HepG2 (cell line): ENCODE results near the gene RAB36. TPM values are rescaled to one million over a fixed set of nuclear protein-coding genes. Genes with fewer than 3 reads are reported as not detected.
"Not testable (repeated sequence)": the region's sequence is repeated elsewhere in the genome, so short reads cannot be mapped to it uniquely, and the experiment has no call there.

Experiments
- ATAC-seq: fragments of 200-7000 bp; cut with Tn5 transposase; 3 replicates; pipeline ENCODE4 v1.9.1; 2020; ENCODE audit warnings: mild to moderate bottlenecking, moderate library complexity
- BruUV-seq: library from RNA; stranded (reverse); fragments of 400-500 nt; replicated peaks from 2 replicates; lab custom pipeline; 2021; lab: Mats Ljungman, UMichigan
- CTCF ChIA-PET: fragments of 300-600 bp; formaldehyde crosslinking; extraction: SDS; loops from one replicate; lab custom pipeline; 2021; ENCODE audit warnings: low total read pairs, inconsistent platforms, low intra/inter-chr PET ratio; lab: Yijun Ruan, JAX
- POLR2A ChIA-PET: fragments of 350-600 bp; sonication (Branson Sonifier 250); formaldehyde crosslinking; loops from one replicate; lab custom pipeline; 2020; ENCODE audit warnings: antibody characterized with exemption, inconsistent platforms; lab: Yijun Ruan, JAX
- DNase-seq: peaks from one replicate; pipeline ENCODE4 v3.0.0-alpha.2; 2015; ENCODE audit warnings: low spot score
- FAIRE-seq: peaks from 3 replicates; lab custom pipeline; 2011; peaks lifted over from hg19 to GRCh38; lab: Jason Lieb, UNC
- H2AFZ ChIP-seq: one replicate; pipeline ENCODE4 v1.6.1; 2011; ENCODE audit warnings: low read length, inconsistent platforms
- H3K27ac ChIP-seq: fragments of 300-600 bp; 3 replicates; pipeline ENCODE4 v1.8.0; 2011; ENCODE audit warnings: mixed run types, mild to moderate bottlenecking, mixed read lengths, low read length, inconsistent platforms; ENCODE audit not compliant: insufficient read depth; ENCODE audit errors: extremely low read length
- H3K27me3 ChIP-seq, 2 experiments: fragments of 200-600 bp in 1 of 2; 2 replicates in 1 of 2; 3 replicates in 1 of 2; pipeline versions ENCODE4 v1.6.0 to v1.8.0; 2011; ENCODE audit warnings: low read length in 2 of 2, mild to moderate bottlenecking in 2 of 2, moderate library complexity in 2 of 2, inconsistent platforms in 1 of 2; ENCODE audit not compliant: insufficient read depth in 2 of 2, control insufficient read depth in 1 of 2
- H3K36me3 ChIP-seq, 2 experiments: fragments of 200-600 bp in 1 of 2; replicated peaks in 1 of 2; 2 replicates in 1 of 2; 3 replicates in 1 of 2; pipeline versions ENCODE4 v1.5.1 to v1.8.0; 2011; ENCODE audit warnings: low read length in 2 of 2, inconsistent platforms in 1 of 2; ENCODE audit not compliant: insufficient read depth in 2 of 2, control insufficient read depth in 1 of 2
- H3K4me1 ChIP-seq: 2 replicates; pipeline ENCODE4 v1.5.1; 2012; ENCODE audit warnings: low read length, inconsistent platforms; ENCODE audit not compliant: insufficient read depth
- H3K4me2 ChIP-seq: 2 replicates; pipeline ENCODE4 v1.6.0; 2011; ENCODE audit warnings: low read depth, low read length, inconsistent platforms
- H3K4me3 ChIP-seq, 3 experiments: fragments of 200-600 bp in 1 of 3; sonication (generic), shearing (Covaris generic) in 1 of 3; replicated peaks in 1 of 3; 2 replicates each; pipeline ENCODE4 v1.5.1; 2011 to 2016; ENCODE audit warnings: low read length in 3 of 3, inconsistent platforms in 2 of 3, low read depth in 2 of 3, mild to moderate bottlenecking in 2 of 3, control low read depth in 1 of 3, mixed read lengths in 1 of 3; ENCODE audit not compliant: insufficient read depth in 1 of 3
- H3K79me2 ChIP-seq: one replicate; pipeline ENCODE4 v1.6.1; 2011; ENCODE audit warnings: low read length, inconsistent platforms; ENCODE audit not compliant: insufficient read depth
- H3K9ac ChIP-seq: 2 replicates; pipeline ENCODE4 v1.6.0; 2011; ENCODE audit warnings: mild to moderate bottlenecking, low read depth, low read length, inconsistent platforms; ENCODE audit not compliant: insufficient read depth
- H3K9me3 ChIP-seq: 2 replicates; pipeline ENCODE4 v1.5.1; 2012; ENCODE audit warnings: mild to moderate bottlenecking, low read length
- H4K20me1 ChIP-seq: 2 replicates; pipeline ENCODE4 v1.6.0; 2011; ENCODE audit warnings: inconsistent platforms, mild to moderate bottlenecking, low read length, moderate library complexity; ENCODE audit not compliant: insufficient read depth
- KLF13 ChIP-seq: sonication (generic); formaldehyde crosslinking; IDR thresholded peaks from 2 replicates; pipeline ENCODE4 v1.4.0; 2020; ENCODE audit warnings: mild to moderate bottlenecking, missing genetic modification reagents
- ZNF234 ChIP-seq: sonication (generic); formaldehyde crosslinking; conservative IDR thresholded peaks from 2 replicates; pipeline ENCODE4 v1.5.1; 2020; ENCODE audit warnings: mild to moderate bottlenecking, missing genetic modification reagents
- ZNF468 ChIP-seq: sonication (generic); formaldehyde crosslinking; IDR thresholded peaks from 2 replicates; pipeline ENCODE4 v1.8.0; 2022; ENCODE audit warnings: mild to moderate bottlenecking, moderate library complexity, missing genetic modification reagents
- WGBS: methylation state at CpG from one replicate; pipeline ENCODE4 v1.1.6; 2017; ENCODE audit warnings: low lambda C conversion rate; 5-methylcytosine and 5-hydroxymethylcytosine counted together
- in situ Hi-C: cut with HindIII; loops from 2 replicates; pipeline ENCODE4 v1.10.0; 2017; ENCODE audit warnings: low pct_unique_long_range_greater_than_20kb; ENCODE audit not compliant: extremely low pct_ligation_motif_present
- intact Hi-C: fragments of 100-400 bp; cut with micrococcal nuclease; formaldehyde crosslinking; loops from one replicate; pipeline ENCODE4 v1.10.0; 2022; ENCODE audit not compliant: unreplicated experiment
- polyA plus RNA-seq, 8 experiments: library from polyadenylated mRNA; depleted of rRNA in 3 of 8; stranded (reverse) in 7 of 8; unstranded in 1 of 8; fragments of >200 nt; fragmentation: Illumina TruSeq in 4 of 8; extraction: Trizol in 4 of 8; gene quantifications; 2 replicates each; pipeline versions ENCODE4 v1.2.1 to v1.2.3, GENCODE V29; 2011 to 2016; ENCODE audit warnings: low read depth in 4 of 8, missing spikeins in 1 of 8, mixed read lengths in 1 of 8; ENCODE audit not compliant: insufficient read depth in 1 of 8
- total RNA-seq, 5 experiments: library from RNA; depleted of rRNA; stranded (reverse); fragments of >200 nt; fragmentation: Illumina TruSeq; extraction: Trizol; gene quantifications; 2 replicates each; pipeline ENCODE4 v1.2.3, GENCODE V29; 2016; ENCODE audit warnings: low read depth in 1 of 5
- TF ChIP-seq, protein P1 (sequence below), 2 experiments: sonication (generic) in 1 of 2; formaldehyde crosslinking in 1 of 2; IDR thresholded peaks; 2 replicates each; pipeline versions ENCODE4 v1.6.1 to v1.9.0; 2014 to 2022; ENCODE audit warnings: antibody characterized with exemption in 1 of 2, borderline replicate concordance in 1 of 2, inconsistent platforms in 1 of 2, low read depth in 1 of 2, missing genetic modification reagents in 1 of 2
- TF ChIP-seq, protein P2 (sequence below): sonication (generic); formaldehyde crosslinking; IDR thresholded peaks from 2 replicates; pipeline ENCODE4 v1.8.0; 2022; ENCODE audit warnings: mild to moderate bottlenecking, missing genetic modification reagents; ENCODE audit not compliant: insufficient replicate concordance
- TF ChIP-seq, protein P3 (sequence below): sonication (generic); formaldehyde crosslinking; IDR thresholded peaks from 2 replicates; pipeline ENCODE4 v1.4.0; 2020; ENCODE audit warnings: mild to moderate bottlenecking, missing genetic modification reagents

The RAB36 gene
- total and polyA plus RNA-seq, 2 of the 13 experiments (the other 11 are each of a cell fraction or from before 2014, with no cell fraction given): 0.24 to 0.86 TPM

DNA sequence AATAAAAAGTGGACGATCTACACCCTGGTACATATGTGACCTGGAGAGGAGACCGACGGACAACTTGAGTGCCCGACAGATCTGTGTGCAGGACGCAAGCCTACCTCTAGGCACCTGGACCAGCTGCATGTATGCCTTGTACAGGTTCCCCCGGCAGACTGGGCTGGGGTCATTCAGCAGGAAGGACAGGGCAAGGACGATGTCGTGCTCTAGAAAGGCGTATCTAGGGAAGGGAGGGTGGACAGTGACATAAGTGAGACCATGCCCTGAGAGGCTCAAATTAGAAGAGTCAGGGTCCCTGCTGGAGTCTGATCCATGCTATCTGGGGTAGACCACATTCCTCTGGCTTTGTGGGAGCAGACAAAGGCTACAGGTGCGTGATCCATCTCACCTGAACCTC, 11.4 kb upstream of the RAB36 start (continued):
- TF ChIP-seq, protein P1, sequence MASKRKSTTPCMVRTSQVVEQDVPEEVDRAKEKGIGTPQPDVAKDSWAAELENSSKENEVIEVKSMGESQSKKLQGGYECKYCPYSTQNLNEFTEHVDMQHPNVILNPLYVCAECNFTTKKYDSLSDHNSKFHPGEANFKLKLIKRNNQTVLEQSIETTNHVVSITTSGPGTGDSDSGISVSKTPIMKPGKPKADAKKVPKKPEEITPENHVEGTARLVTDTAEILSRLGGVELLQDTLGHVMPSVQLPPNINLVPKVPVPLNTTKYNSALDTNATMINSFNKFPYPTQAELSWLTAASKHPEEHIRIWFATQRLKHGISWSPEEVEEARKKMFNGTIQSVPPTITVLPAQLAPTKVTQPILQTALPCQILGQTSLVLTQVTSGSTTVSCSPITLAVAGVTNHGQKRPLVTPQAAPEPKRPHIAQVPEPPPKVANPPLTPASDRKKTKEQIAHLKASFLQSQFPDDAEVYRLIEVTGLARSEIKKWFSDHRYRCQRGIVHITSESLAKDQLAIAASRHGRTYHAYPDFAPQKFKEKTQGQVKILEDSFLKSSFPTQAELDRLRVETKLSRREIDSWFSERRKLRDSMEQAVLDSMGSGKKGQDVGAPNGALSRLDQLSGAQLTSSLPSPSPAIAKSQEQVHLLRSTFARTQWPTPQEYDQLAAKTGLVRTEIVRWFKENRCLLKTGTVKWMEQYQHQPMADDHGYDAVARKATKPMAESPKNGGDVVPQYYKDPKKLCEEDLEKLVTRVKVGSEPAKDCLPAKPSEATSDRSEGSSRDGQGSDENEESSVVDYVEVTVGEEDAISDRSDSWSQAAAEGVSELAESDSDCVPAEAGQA (IDR thresholded peaks at IDR 0.05; ENCODE audit: low read depth): no peak
- TF ChIP-seq, protein P1 (CRISPR knock-in tag; IDR thresholded peaks at IDR 0.05; ENCODE audit: borderline replicate concordance): no peak
- TF ChIP-seq, protein P2, sequence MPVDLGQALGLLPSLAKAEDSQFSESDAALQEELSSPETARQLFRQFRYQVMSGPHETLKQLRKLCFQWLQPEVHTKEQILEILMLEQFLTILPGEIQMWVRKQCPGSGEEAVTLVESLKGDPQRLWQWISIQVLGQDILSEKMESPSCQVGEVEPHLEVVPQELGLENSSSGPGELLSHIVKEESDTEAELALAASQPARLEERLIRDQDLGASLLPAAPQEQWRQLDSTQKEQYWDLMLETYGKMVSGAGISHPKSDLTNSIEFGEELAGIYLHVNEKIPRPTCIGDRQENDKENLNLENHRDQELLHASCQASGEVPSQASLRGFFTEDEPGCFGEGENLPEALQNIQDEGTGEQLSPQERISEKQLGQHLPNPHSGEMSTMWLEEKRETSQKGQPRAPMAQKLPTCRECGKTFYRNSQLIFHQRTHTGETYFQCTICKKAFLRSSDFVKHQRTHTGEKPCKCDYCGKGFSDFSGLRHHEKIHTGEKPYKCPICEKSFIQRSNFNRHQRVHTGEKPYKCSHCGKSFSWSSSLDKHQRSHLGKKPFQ (CRISPR knock-in tag): no peak
- TF ChIP-seq, protein P3, sequence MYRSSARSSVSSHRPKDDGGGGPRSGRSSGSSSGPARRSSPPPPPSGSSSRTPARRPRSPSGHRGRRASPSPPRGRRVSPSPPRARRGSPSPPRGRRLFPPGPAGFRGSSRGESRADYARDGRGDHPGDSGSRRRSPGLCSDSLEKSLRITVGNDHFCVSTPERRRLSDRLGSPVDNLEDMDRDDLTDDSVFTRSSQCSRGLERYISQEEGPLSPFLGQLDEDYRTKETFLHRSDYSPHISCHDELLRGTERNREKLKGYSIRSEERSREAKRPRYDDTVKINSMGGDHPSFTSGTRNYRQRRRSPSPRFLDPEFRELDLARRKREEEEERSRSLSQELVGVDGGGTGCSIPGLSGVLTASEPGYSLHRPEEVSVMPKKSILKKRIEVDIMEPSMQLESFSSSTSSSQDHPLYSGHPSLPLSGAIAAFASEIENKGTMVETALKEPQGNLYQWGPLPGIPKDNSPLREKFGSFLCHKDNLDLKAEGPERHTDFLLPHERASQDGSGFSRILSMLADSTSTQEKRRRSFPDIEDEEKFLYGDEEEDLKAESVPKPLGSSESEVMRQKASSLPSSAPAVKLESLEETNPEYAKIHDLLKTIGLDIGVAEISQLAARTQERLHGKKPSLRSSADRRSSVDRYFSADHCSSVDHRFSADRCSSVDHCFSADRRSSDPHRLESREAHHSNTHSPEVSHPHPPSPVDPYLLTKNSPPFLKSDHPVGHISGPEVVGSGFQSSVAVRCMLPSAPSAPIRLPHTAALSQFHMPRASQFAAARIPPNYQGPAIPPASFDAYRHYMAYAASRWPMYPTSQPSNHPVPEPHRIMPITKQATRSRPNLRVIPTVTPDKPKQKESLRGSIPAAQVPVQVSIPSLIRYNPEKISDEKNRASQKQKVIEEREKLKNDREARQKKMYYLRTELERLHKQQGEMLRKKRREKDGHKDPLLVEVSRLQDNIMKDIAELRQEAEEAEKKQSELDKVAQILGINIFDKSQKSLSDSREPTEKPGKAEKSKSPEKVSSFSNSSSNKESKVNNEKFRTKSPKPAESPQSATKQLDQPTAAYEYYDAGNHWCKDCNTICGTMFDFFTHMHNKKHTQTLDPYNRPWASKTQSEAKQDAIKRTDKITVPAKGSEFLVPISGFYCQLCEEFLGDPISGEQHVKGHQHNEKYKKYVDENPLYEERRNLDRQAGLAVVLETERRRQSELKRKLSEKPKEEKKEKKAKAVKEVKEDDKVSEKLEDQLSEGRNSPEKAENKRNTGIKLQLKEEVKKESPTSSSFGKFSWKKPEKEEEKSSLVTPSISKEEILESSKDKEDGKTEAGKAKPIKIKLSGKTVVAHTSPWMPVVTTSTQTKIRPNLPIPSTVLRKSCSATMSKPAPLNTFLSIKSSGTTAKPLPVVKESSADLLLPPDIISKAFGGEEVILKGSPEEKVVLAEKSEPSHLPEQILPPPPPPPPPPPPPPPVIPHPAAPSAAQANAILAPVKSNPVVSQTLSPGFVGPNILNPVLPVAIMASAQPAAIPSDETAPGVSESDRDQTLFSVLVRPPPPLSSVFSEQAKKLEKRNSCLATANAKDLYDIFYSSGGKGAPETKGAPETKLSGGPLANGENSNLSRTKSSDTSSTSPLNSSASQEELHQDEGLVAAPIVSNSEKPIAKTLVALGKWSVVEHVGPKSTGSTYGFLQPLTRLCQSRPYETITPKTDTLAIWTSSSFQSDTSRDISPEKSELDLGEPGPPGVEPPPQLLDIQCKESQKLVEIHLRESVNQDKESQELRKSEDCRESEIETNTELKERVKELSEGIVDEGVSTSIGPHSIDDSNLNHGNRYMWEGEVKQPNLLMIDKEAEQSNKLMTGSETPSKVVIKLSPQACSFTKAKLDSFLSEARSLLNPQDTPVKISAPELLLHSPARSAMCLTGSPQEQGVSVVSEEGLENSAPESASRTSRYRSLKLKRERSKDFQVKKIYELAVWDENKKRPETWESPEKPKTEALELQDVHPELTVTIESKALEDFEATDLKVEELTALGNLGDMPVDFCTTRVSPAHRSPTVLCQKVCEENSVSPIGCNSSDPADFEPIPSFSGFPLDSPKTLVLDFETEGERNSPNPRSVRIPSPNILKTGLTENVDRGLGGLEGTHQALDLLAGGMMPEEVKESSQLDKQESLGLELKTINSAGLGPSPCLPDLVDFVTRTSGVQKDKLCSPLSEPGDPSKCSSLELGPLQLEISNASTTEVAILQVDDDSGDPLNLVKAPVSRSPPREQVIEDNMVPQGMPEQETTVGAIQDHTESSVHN (CRISPR knock-in tag): no peak
- TF ChIP-seq ZNF468 (CRISPR knock-in tag) (no peak), KLF13 (CRISPR knock-in tag) (no peak), ZNF234 (no peak)

DNA sequence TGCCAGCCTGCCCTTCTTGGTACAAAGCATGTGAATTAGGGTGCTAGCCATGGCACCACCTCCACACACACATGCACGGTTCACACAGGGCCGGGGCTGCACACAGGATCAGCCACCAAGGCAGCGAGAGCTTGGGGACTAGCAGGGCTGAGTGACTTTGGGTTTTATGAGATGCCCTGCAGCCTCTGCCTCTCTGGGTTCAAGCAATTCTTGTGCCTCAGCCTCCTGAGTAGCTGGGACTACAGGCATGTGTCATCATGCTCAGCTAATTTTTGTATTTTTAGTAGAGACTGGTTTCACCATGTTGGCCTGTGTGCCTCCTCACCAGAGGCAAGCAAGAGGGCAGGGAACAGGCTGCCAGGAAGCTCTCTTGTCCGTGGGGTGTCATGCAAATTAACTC, 8.3 kb upstream of the RAB36 start:
- H3K4me1 ChIP-seq: peaks cover 22% of the 10 kb centered on the region
- H2AFZ ChIP-seq, CTCF ChIA-PET, ATAC-seq, H3K27ac ChIP-seq, H3K79me2 ChIP-seq, in situ Hi-C loops, H3K4me3 ChIP-seq, H3K27me3 ChIP-seq, POLR2A ChIA-PET, H3K9me3 ChIP-seq, H4K20me1 ChIP-seq, H3K9ac ChIP-seq, H3K4me2 ChIP-seq, H3K36me3 ChIP-seq, FAIRE-seq, BruUV-seq, intact Hi-C loops, DNase-seq: not testable (repeated sequence)
- WGBS: 33% methylated on average over 1 of the region's 4 CpGs
